Kidney (tissue), 14 donors: ENCODE measurements around the gene HOXD3. TPM values are rescaled to one million over a fixed set of nuclear protein-coding genes. Genes with fewer than 3 reads are reported as not detected.

Experiments
- DNase-seq, 5 donors: peaks; one replicate each; pipeline ENCODE4 v3.0.0-alpha.2; 2013 to 2020
- FAIRE-seq: peaks from 2 replicates; lab custom pipeline; 2012; peaks lifted over from hg19 to GRCh38; lab: Jason Lieb, UNC
- H3K27ac ChIP-seq, 2 donors: one replicate each; pipeline ENCODE4 v1.7.0; 2013; ENCODE audit warnings: low read depth in 2 of 2, low read length in 2 of 2, inconsistent platforms in 1 of 2
- H3K27me3 ChIP-seq: one replicate; pipeline ENCODE4 v1.7.1; 2013; ENCODE audit warnings: low read length, inconsistent platforms; ENCODE audit not compliant: control insufficient read depth, insufficient read depth
- H3K36me3 ChIP-seq, 3 donors: one replicate each; pipeline versions ENCODE4 v1.7.0 to v1.7.1; 2013; ENCODE audit warnings: low read length in 3 of 3, control low read depth in 1 of 3, inconsistent platforms in 1 of 3; ENCODE audit not compliant: insufficient read depth in 3 of 3, control insufficient read depth in 2 of 3
- H3K4me1 ChIP-seq, 3 donors: one replicate each; pipeline versions ENCODE4 v1.7.0 to v1.7.1; 2013; ENCODE audit warnings: low read length in 3 of 3, inconsistent platforms in 1 of 3, low read depth in 1 of 3; ENCODE audit not compliant: control insufficient read depth in 2 of 3, insufficient read depth in 2 of 3
- H3K4me3 ChIP-seq, 3 donors: one replicate each; pipeline versions ENCODE4 v1.7.0 to v1.8.1; 2013; ENCODE audit warnings: low read length in 3 of 3, control low read depth in 1 of 3, inconsistent platforms in 1 of 3
- H3K9ac ChIP-seq, 3 donors: one replicate each; pipeline versions ENCODE4 v1.7.0 to v1.7.1; 2013; ENCODE audit warnings: low read length in 3 of 3, control low read depth in 1 of 3, inconsistent platforms in 1 of 3
- H3K9me3 ChIP-seq, 3 donors: one replicate each; pipeline versions ENCODE4 v1.7.0 to v1.7.1; 2013; ENCODE audit warnings: low read length in 3 of 3, control low read depth in 1 of 3, inconsistent platforms in 1 of 3; ENCODE audit not compliant: control insufficient read depth in 2 of 3, insufficient read depth in 1 of 3
- CTCF ChIP-seq: IDR thresholded peaks from 3 replicates; pipeline ENCODE4 v1.5.1; 2012; ENCODE audit warnings: mild to moderate bottlenecking, moderate library complexity, borderline replicate concordance; ENCODE audit not compliant: insufficient read depth; ENCODE audit errors: extremely low read depth
- intact Hi-C: fragments of 100-400 bp; cut with DNase I; formaldehyde crosslinking; loops from one replicate; pipeline ENCODE4 v1.11.1; 2022
- polyA plus RNA-seq: library from polyadenylated mRNA; stranded (reverse); fragments of 350-450 nt; fragmentation: Illumina TruSeq; extraction: RNeasy Lipid Tissue Mini Kit (QIAGEN cat#74804); gene quantifications from one replicate; pipeline ENCODE4 v1.2.3, GENCODE V29; 2014; ENCODE audit warnings: low read depth, low replicate concordance; ENCODE audit not compliant: insufficient read depth
- total RNA-seq: library from RNA; stranded (reverse); fragmentation: NEBNext Ultra II Directional; extraction: Animal tissue kit (Norgen Biotek cat#: 25700); gene quantifications from one replicate; pipeline ENCODE4 v1.2.1, GENCODE V29; 2021
- donor health status: control.
- donor health status: control.
- donor health status: control.
- donor health status: control.
- donor health status: control.
- donor health status: DM: yes; HTN: yes; CAD: no.
- donor health status: Normal renal cell carcinoma (clear cell type).

Gene HOXD3
- total and polyA plus RNA-seq, 2 donors from 2014 or later, result 16.9 to 29.3 TPM

- Histone ChIP-seq H3K4me3 (peak overlapping the region; percentile 51 to 58 (median 53)), H3K36me3 (no peaks in the 10 kb centered on the region), H3K9me3 (no peaks in the 10 kb centered on the region), H3K27ac (peak overlapping the region; percentile 71 to 85), H3K9ac (peak overlapping the region; percentile 7 to 77 (median 43)), H3K27me3 (no peaks in the 10 kb centered on the region), H3K4me1 (peaks cover 6 to 16% (median 9%) of the 10 kb centered on the region in 3 donors)
- DNase-seq (peak in 3 of 5 donors; percentile 33 to 68 (median 43)), FAIRE-seq (no peak)
- intact Hi-C loops, result no loop called here
- no peak for TF ChIP-seq CTCF
These were observed 15.9 kb downstream of the HOXD3 start for GRCh38 chr2:176172895-176173566.

GRCh38 chr2:176173567-176174381 lies 16.7 kb downstream of the HOXD3 start:
- peak overlapping the region; percentile 51 to 58 (median 53) for H3K4me3 ChIP-seq
- H3K4me1 ChIP-seq, result peaks cover 6 to 16% (median 9%) of the 10 kb centered on the region in 3 donors
- peak overlapping the region; percentile 86 to 87 for H3K27ac ChIP-seq
- no peaks in the 10 kb centered on the region for H3K36me3 ChIP-seq
- DNase-seq (peak in 2 of 5 donors; percentile 37 to 66), FAIRE-seq (no peak)
- H3K9ac ChIP-seq, result peak overlapping the region; percentile 27 to 77 (median 56)
- TF ChIP-seq CTCF, result no peak
- intact Hi-C loops, result no loop called here
- no peaks in the 10 kb centered on the region for H3K9me3 ChIP-seq
- no peaks in the 10 kb centered on the region for H3K27me3 ChIP-seq

- intact Hi-C loops, result no loop called here
- TF ChIP-seq CTCF, result no peak
These were observed 17.3 kb downstream of the HOXD3 start for GRCh38 chr2:176174382-176174823.

More at GRCh38 chr2:176174382-176174823, 17.3 kb downstream of the HOXD3 start:
- Histone ChIP-seq H3K9me3 (no peaks in the 10 kb centered on the region), H3K4me3 (peak overlapping the region; percentile 49 to 58 (median 53)), H3K4me1 (peaks cover 9 to 16% (median 15%) of the 10 kb centered on the region in 3 donors), H3K9ac (peak overlapping the region; percentile 27 to 77 (median 56)), H3K27ac (peak overlapping the region; percentile 86 to 87), H3K36me3 (no peaks in the 10 kb centered on the region), H3K27me3 (no peaks in the 10 kb centered on the region)
- no peak for FAIRE-seq
- DNase-seq, result peak in 2 of 5 donors; percentile 84 to 88
